ENCODE results near the gene HPSE.

DNA sequence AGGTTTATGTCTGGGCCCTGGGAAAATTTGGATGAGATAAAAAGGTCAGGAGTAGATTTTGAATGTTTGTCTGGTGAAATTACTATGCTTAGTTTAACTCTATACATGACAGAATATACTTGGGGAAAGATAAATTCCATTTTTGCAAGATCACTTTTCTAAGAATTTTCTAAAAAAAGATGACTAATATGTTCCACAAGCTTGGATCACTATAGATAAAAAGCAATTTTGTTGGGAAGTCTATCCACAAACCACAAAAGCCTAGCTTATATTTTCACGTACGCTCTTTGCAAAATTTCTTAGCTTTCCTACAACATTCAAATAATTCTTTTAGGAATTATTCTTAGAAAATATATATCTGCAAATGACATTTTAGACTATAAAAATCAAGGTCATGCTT, 29.5 kb downstream of the HPSE start:
- TF ChIP-seq, protein P1, sequence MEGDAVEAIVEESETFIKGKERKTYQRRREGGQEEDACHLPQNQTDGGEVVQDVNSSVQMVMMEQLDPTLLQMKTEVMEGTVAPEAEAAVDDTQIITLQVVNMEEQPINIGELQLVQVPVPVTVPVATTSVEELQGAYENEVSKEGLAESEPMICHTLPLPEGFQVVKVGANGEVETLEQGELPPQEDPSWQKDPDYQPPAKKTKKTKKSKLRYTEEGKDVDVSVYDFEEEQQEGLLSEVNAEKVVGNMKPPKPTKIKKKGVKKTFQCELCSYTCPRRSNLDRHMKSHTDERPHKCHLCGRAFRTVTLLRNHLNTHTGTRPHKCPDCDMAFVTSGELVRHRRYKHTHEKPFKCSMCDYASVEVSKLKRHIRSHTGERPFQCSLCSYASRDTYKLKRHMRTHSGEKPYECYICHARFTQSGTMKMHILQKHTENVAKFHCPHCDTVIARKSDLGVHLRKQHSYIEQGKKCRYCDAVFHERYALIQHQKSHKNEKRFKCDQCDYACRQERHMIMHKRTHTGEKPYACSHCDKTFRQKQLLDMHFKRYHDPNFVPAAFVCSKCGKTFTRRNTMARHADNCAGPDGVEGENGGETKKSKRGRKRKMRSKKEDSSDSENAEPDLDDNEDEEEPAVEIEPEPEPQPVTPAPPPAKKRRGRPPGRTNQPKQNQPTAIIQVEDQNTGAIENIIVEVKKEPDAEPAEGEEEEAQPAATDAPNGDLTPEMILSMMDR (IDR thresholded peaks at IDR 0.05), result no peak
- TF ChIP-seq POLR2A (IDR thresholded peaks at IDR 0.05) (no peak), POLR2AphosphoS5 (IDR thresholded peaks at IDR 0.05) (no peak), EP300 (IDR thresholded peaks at IDR 0.05) (no peak)
